ENCODE data around the gene PCBP2. TPM values are rescaled to one million over a fixed set of nuclear protein-coding genes. Genes with fewer than 3 reads are reported as not detected.

PCBP2 gene
- total and polyA plus RNA-seq, 2 of the 4 experiments (the other 2 are of a cell fraction) = 190 to 586 TPM

DNA sequence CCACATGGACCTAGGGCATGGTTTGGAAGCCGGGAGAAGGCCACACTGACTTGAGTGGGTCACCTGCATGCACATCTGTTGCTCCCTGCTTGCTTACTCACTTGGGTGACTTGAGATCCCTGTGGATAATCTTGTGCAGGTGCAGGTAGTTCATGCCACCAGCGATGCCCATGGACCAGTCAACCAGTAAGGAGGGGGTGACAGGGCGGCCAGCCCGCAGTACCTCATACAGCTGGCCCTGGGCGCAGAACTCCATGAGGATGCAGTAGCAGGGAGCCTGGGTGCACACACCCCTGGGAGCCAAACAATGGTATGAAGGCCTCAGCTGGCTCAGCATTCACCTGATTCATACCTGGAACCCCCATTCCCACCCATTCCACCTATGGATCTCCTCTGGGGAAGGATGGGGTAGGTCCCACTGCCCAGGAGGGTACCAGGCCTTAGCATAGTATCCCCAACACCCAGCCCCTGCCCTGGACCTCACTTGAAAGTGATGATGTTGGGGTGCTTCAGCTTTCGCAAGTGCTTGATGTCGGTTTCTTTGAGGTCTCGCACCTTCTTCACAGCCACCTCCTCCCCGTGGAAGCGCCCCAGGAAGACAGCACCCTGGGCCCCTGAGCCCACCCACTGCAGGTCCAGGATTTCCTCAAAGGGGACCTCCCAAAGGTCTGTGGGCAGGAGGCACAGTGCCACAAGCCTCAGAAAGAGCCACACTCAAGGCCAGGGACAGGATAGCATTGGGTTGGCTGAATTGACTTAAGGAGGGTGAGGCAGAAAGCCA is 34.2 kb downstream of the PCBP2 start:
- Histone ChIP-seq H2BK120ac (ENCODE audit: low read depth, low read length) (no peak overlapping the region), H3K4me1 (ENCODE audit: control insufficient read depth, insufficient read depth, low read length) (peaks cover 3% of the 10 kb centered on the region), H2BK20ac (ENCODE audit: low read depth, low read length) (no peak overlapping the region), H2BK15ac (ENCODE audit: low read depth, low read length) (no peak overlapping the region), H2AK5ac (ENCODE audit: low read depth, low read length) (no peak overlapping the region), H3K27me3 (ENCODE audit: control insufficient read depth, insufficient read depth, low read length) (no peaks in the 10 kb centered on the region), H3K56ac (ENCODE audit: extremely low read depth, insufficient read depth, low read length) (no peak overlapping the region), H2BK5ac (ENCODE audit: low read depth, low read length, poor library complexity, severe bottlenecking) (no peak overlapping the region), H4K20me1 (ENCODE audit: insufficient read depth, low read length) (peaks cover 69% of the 10 kb centered on the region), H2AFZ (replicated peaks; ENCODE audit: low read length, poor library complexity) (no peak overlapping the region), H4K5ac (ENCODE audit: low read depth, low read length) (no peak overlapping the region), H4K8ac (ENCODE audit: low read depth in 2 of 2, low read length in 2 of 2) (no peak overlapping the region), H3K9me3 (ENCODE audit: control insufficient read depth, insufficient read depth, low read length) (no peaks in the 10 kb centered on the region), H3K9me1 (ENCODE audit: insufficient read depth, low read length) (peaks cover 19% of the 10 kb centered on the region; the same call in 1 of the 2 replicates), H2AK9ac (replicated peaks; ENCODE audit: low read depth, low read length, poor library complexity) (peak overlapping the region; percentile 55), H3K9ac (ENCODE audit: low read depth, low read length) (no peak overlapping the region), H3K4me2 (ENCODE audit: low read depth, low read length) (no peak overlapping the region), H3K4ac (ENCODE audit: low read depth, low read length) (no peak overlapping the region), H3K36me3 (ENCODE audit: control insufficient read depth, insufficient read depth, low read length) (peaks cover 61% of the 10 kb centered on the region), H3K14ac (replicated peaks; ENCODE audit: low read depth, low read length) (no peak overlapping the region), H3K23ac (ENCODE audit: low read depth, low read length) (no peak overlapping the region), H4K91ac (ENCODE audit: insufficient read depth, low read depth, low read length) (no peak overlapping the region), H3K79me1 (ENCODE audit: low read depth in 1 of 2, low read length in 2 of 2) (peaks cover 31 to 83% of the 10 kb centered on the region in 2 experiments), H3K18ac (ENCODE audit: low read depth, low read length) (no peak overlapping the region), H3K27ac (ENCODE audit: insufficient read depth, low read length) (no peak overlapping the region), H3K4me3 (ENCODE audit: insufficient read depth, low read depth, low read length) (no peak overlapping the region)
- ChIA-PET CTCF (no interaction called here), POLR2A (ENCODE audit: unreplicated experiment) (no interaction called here)
- TF ChIP-seq BHLHE40 (IDR thresholded peaks at IDR 0.05; ENCODE audit: low read depth, low read length) (no peak), RFX5 (IDR thresholded peaks at IDR 0.05; ENCODE audit: low read depth, low read length) (no peak), CEBPB (IDR thresholded peaks at IDR 0.05; ENCODE audit: low read depth, low read length) (no peak), RCOR1 (IDR thresholded peaks at IDR 0.05; ENCODE audit: insufficient replicate concordance, low read length) (no peak), NFE2L2 (IDR thresholded peaks at IDR 0.05; ENCODE audit: low read depth, low read length) (no peak)
- in situ Hi-C loops (cut with MboI; ENCODE audit: low sequenced_read_pairs) (no loop called here), dilution Hi-C loops (cut with HindIII; ENCODE audit: low sequenced_read_pairs, unreplicated experiment) (no loop called here), intact Hi-C loops (cut with micrococcal nuclease) (no loop called here)
- DNase-seq = no peak
- no peak for ATAC-seq (ENCODE audit: low read depth)
- no CpG with 5 or more reads among the region's 10 CpGs for WGBS, 2 experiments (ENCODE audit: extremely low coverage in 2 of 2, insufficient read length in 1 of 2)
- no TSS peak for BruUV-seq (replicated peaks)

All from IMR-90 (cell line).